ENCODE data around the gene SPATA17. TPM values are rescaled to one million over a fixed set of nuclear protein-coding genes. Genes with fewer than 3 reads are reported as not detected.

Gene SPATA17
- total RNA-seq, 2 donors from 2014 or later: 9.3 TPM; not detected in 1

DNA sequence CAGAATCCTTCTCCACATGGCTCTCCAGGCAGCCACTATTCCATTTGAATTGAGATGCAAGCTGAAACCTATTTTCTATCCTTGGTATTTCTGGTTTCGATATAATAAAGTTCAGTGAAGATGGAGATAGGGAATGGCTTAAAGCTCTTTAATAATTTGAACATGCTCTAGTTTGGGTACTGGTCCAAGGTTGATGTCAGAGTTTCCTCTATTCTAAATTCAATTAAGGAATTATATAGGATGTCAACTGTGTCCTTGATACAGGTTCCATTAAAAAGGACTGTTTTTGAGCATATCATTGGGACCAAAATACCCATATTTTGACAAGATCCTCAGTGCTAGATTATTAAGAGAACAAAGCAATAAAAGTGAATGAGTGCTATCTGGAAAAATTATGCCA lies 245.3 kb downstream of the SPATA17 start:
- Histone ChIP-seq H3K27ac (no peak overlapping the region), H3K27me3 (replicated peaks; ENCODE audit: insufficient read depth) (no peaks in the 10 kb centered on the region), H3K9me3 (no peaks in the 10 kb centered on the region), H3K4me1 (ENCODE audit: control insufficient read depth in 1 of 2, low read depth in 2 of 2) (peaks cover 0 to 10% of the 10 kb centered on the region in 2 donors), H3K36me3 (no peaks in the 10 kb centered on the region), H3K4me3 (no peak overlapping the region)
- TF ChIP-seq, protein P1, sequence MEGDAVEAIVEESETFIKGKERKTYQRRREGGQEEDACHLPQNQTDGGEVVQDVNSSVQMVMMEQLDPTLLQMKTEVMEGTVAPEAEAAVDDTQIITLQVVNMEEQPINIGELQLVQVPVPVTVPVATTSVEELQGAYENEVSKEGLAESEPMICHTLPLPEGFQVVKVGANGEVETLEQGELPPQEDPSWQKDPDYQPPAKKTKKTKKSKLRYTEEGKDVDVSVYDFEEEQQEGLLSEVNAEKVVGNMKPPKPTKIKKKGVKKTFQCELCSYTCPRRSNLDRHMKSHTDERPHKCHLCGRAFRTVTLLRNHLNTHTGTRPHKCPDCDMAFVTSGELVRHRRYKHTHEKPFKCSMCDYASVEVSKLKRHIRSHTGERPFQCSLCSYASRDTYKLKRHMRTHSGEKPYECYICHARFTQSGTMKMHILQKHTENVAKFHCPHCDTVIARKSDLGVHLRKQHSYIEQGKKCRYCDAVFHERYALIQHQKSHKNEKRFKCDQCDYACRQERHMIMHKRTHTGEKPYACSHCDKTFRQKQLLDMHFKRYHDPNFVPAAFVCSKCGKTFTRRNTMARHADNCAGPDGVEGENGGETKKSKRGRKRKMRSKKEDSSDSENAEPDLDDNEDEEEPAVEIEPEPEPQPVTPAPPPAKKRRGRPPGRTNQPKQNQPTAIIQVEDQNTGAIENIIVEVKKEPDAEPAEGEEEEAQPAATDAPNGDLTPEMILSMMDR (IDR thresholded peaks at IDR 0.05): no peak
- DNase-seq (ENCODE audit: low spot score) (no peak), ATAC-seq (ENCODE audit: insufficient number of reproducible peaks, low FRiP score, low read depth) (no peak)

DNA sequence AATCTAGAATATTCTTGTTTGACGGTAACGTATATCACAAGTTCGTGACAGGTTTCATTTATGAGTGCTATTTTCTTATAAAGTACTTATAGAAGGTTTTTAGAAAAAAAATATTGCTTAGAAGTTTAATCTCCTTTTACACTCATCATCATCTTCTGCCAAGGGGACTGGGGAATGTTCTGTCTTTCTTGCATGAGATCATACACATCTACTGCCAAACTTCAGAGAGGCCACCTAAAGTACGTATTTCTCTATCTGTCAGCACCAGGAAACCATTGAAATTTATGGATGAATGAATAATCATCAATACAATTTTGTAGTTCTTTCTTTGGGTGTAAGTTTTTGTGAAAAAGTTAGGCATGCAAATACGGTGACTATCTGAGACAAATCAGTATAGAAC lies 245.8 kb downstream of the SPATA17 start:
- DNase-seq (ENCODE audit: low spot score) (no peak), ATAC-seq (ENCODE audit: insufficient number of reproducible peaks, low FRiP score, low read depth) (no peak)
- Histone ChIP-seq H3K27me3 (replicated peaks; ENCODE audit: insufficient read depth) (no peaks in the 10 kb centered on the region), H3K36me3 (no peaks in the 10 kb centered on the region), H3K9me3 (no peaks in the 10 kb centered on the region), H3K4me1 (ENCODE audit: control insufficient read depth in 1 of 2, low read depth in 2 of 2) (peaks cover 0 to 10% of the 10 kb centered on the region in 2 donors), H3K4me3 (no peak overlapping the region), H3K27ac (no peak overlapping the region)
- TF ChIP-seq, protein P1 (IDR thresholded peaks at IDR 0.05): no peak

DNA sequence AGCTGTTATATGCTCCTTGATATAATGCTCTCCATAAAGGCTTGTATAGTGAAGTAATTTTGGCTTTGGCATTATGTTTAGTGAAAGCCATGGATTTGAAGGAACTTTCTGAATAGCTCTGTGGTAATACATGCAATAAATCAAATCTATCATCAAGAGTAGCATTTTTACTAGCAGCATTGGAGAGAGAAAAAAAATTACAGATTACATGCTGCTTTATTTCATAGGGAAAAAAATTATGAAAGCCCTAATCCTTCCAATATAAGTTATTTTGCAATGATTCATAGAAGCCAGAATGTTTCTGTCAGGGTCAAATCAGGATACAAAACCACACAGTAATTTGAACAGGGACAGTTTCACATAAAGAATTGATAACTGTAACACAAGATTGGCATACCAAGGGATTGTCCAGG lies 250.0 kb downstream of the SPATA17 start:
- no peak overlapping the region for H3K4me3 ChIP-seq
- H3K27ac ChIP-seq: no peak overlapping the region
- no peaks in the 10 kb centered on the region for H3K27me3 ChIP-seq (replicated peaks; ENCODE audit: insufficient read depth)
- no peaks in the 10 kb centered on the region for H3K36me3 ChIP-seq
- no peaks in the 10 kb centered on the region for H3K9me3 ChIP-seq
- peaks cover 0 to 12% of the 10 kb centered on the region in 2 donors for H3K4me1 ChIP-seq (ENCODE audit: control insufficient read depth in 1 of 2, low read depth in 2 of 2)
- TF ChIP-seq, protein P1 (IDR thresholded peaks at IDR 0.05): no peak
- no peak for ATAC-seq (ENCODE audit: insufficient number of reproducible peaks, low FRiP score, low read depth)
- no peak for DNase-seq (ENCODE audit: low spot score)

DNA sequence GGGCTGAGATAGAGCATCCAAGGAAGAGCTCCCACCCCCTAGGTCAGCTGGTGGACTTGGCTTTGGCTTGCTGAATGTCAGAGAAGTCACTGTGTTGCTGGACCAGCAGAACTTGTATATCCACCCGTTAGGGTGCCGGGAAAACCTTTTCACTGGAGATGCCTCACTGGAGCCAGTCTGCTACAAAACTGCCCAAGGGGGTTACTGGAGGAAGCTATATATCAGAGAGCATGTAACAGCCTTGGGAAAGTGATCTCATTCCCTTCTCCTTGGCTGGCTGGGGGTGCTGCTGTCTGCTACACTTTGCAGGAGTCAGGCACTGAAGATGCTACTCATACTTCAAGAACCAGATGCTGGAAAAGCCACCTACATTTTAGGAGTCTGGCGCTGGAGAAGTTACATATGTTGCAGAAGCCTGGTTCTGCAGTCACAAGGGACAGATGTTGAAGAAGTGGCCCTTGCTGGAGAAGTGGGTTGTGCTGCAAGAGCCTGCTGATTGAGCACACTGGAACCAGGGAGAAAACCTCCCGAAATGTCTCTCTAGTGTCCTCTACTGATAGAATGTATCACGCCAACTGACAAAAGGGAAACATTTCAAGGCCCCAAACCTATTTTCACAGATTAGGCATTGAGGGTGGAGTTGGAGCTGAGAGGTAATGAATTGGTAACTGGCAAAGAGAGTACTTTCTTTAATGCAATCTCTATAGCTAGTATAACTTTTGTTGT lies 250.6 kb downstream of the SPATA17 start:
- Histone ChIP-seq H3K4me3 (no peak overlapping the region), H3K36me3 (no peaks in the 10 kb centered on the region), H3K27me3 (replicated peaks; ENCODE audit: insufficient read depth) (no peaks in the 10 kb centered on the region), H3K27ac (no peak overlapping the region), H3K9me3 (no peaks in the 10 kb centered on the region), H3K4me1 (ENCODE audit: control insufficient read depth in 1 of 2, low read depth in 2 of 2) (peaks cover 0 to 12% of the 10 kb centered on the region in 2 donors)
- DNase-seq (ENCODE audit: low spot score): no peak
- ATAC-seq (ENCODE audit: insufficient number of reproducible peaks, low FRiP score, low read depth): no peak
- TF ChIP-seq, protein P1 (IDR thresholded peaks at IDR 0.05): no peak

DNA sequence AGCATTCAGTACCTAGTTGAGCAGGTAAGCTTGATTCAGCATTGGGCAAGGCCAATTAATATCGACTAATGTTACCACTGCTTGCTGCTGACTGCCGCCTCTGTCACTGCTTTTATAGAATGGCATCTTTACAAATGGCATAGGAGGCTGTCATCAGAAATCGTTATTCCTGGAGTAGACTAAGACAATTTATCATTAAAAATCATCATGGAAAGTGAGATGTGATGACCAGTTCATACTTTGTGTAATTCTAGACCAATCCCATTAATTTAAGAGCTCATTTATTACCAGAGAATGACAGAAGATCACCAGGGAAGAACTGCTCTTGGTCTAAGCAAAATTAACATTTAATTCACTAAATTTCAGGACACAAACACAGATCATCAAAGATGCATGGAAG lies 254.0 kb downstream of the SPATA17 start:
- H3K4me1 ChIP-seq (ENCODE audit: control insufficient read depth in 1 of 2, low read depth in 2 of 2): peaks cover 0 to 12% of the 10 kb centered on the region in 2 donors
- H3K27me3 ChIP-seq (replicated peaks; ENCODE audit: insufficient read depth): no peaks in the 10 kb centered on the region
- no peak for DNase-seq (ENCODE audit: low spot score)
- H3K4me3 ChIP-seq: no peak overlapping the region
- ATAC-seq (ENCODE audit: insufficient number of reproducible peaks, low FRiP score, low read depth): no peak
- TF ChIP-seq, protein P1 (IDR thresholded peaks at IDR 0.05): no peak
- H3K27ac ChIP-seq: no peak overlapping the region
- H3K9me3 ChIP-seq: no peaks in the 10 kb centered on the region
- H3K36me3 ChIP-seq: no peaks in the 10 kb centered on the region

Data from thoracic aorta (tissue), 2 donors.